Lung microvascular endothelial cell (primary cell): ENCODE data around the gene PCDHGA10. TPM values are rescaled to one million over a fixed set of nuclear protein-coding genes. Genes with fewer than 3 reads are reported as not detected.
A peak's percentile ranks its signal among the peaks of the same experiment; 100 is the strongest.
"Not testable (repeated sequence)": the region's sequence is repeated elsewhere in the genome, so short reads cannot be mapped to it uniquely, and the experiment has no call there.

Source experiments
- DNase-seq, 2 donors: peaks; one replicate each; pipeline versions ENCODE4 v3.0.0 to v3.0.0-alpha.2; 2010; ENCODE audit warnings: low read depth in 2 of 2
- total RNA-seq: library from RNA; depleted of rRNA; stranded (reverse); fragments of >200 nt; gene quantifications from 2 replicates; pipeline ENCODE4 v1.2.1, GENCODE V29; 2014

The PCDHGA10 gene
- total RNA-seq, 1 donor from 2014 or later: 5.0 TPM

GRCh38 chr5:141420855-141421488, 8.2 kb downstream of the PCDHGA10 start, which contains the start of gene PCDHGA11:
PCDHGA11 (plus strand) TSS chr5:141421051; CDS start chr5:141421228, 177 bp downstream.
- DNase-seq: peak; percentile 54 to 72

- no peak for DNase-seq
These were observed 8.7 kb downstream of the PCDHGA10 start for GRCh38 chr5:141421489-141421855.

GRCh38 chr5:141422742-141423291, 10.0 kb downstream of the PCDHGA10 start:
- DNase-seq: no peak

GRCh38 chr5:141427783-141428426, 15.1 kb downstream of the PCDHGA10 start:
- no peak for DNase-seq

GRCh38 chr5:141430332-141431113, 17.7 kb downstream of the PCDHGA10 start, which contains the start of gene PCDHGA12:
PCDHGA12 (plus strand) TSS chr5:141430507; CDS start chr5:141430760, 253 bp downstream.
- peak; percentile 77 to 87 for DNase-seq

GRCh38 chr5:141431286-141431685, 18.5 kb downstream of the PCDHGA10 start:
- peak in 1 of 2 donors; percentile 20 for DNase-seq

- DNase-seq: not testable (repeated sequence)
These were observed 19.5 kb downstream of the PCDHGA10 start for GRCh38 chr5:141432308-141432707.

GRCh38 chr5:141432726-141433125, 19.9 kb downstream of the PCDHGA10 start:
- DNase-seq: not testable (repeated sequence)

- DNase-seq: no peak
These were observed 21.2 kb downstream of the PCDHGA10 start for GRCh38 chr5:141434006-141434405.

GRCh38 chr5:141437221-141437620, 24.4 kb downstream of the PCDHGA10 start:
- no peak for DNase-seq

GRCh38 chr5:141439411-141440141, 26.8 kb downstream of the PCDHGA10 start:
- DNase-seq: no peak

GRCh38 chr5:141440341-141440740, 27.6 kb downstream of the PCDHGA10 start:
- DNase-seq: no peak

GRCh38 chr5:141441571-141442170, 28.9 kb downstream of the PCDHGA10 start:
- DNase-seq: no peak

- DNase-seq: no peak
These were observed 52.6 kb downstream of the PCDHGA10 start for GRCh38 chr5:141465351-141465750.

Other genes with a start within 250 kb of the PCDHGA10 start
- gene PCDHB7, start 240.3 kb upstream of the PCDHGA10 start, total RNA-seq: 0.44 and 2.4 TPM in 2 replicates
- gene PCDHB8, start 235.2 kb upstream of the PCDHGA10 start, total RNA-seq: 0.40 and 0.44 TPM in 2 replicates
- gene PCDHB16, start 230.6 kb upstream of the PCDHGA10 start, total RNA-seq: 0.22 and 0.99 TPM in 2 replicates
- gene PCDHB9, start 225.8 kb upstream of the PCDHGA10 start, total RNA-seq: 0.22 and 0.40 TPM in 2 replicates
- 0.44 and 1.8 TPM in 2 replicates for gene PCDHB10, start 220.6 kb upstream of the PCDHGA10 start, total RNA-seq
- gene PCDHB11, start 213.4 kb upstream of the PCDHGA10 start, total RNA-seq: 0.44 and 1.8 TPM in 2 replicates
- 0.44 and 1.4 TPM in 2 replicates for gene PCDHB12, start 204.3 kb upstream of the PCDHGA10 start, total RNA-seq
- 0.87 and 2.6 TPM in 2 replicates for gene PCDHB13, start 199.1 kb upstream of the PCDHGA10 start, total RNA-seq
- gene PCDHB14, start 189.6 kb upstream of the PCDHGA10 start, total RNA-seq: 1.1 and 1.4 TPM in 2 replicates
- gene PCDHB15, start 167.6 kb upstream of the PCDHGA10 start, total RNA-seq: 0.44 and 1.4 TPM in 2 replicates
- gene SLC25A2, start 108.9 kb upstream of the PCDHGA10 start, total RNA-seq: under 0.01 and 0.20 TPM in 2 replicates
- gene TAF7, start 92.2 kb upstream of the PCDHGA10 start, total RNA-seq: 56.7 and 63.5 TPM in 2 replicates
- gene PCDHGA1, start 82.5 kb upstream of the PCDHGA10 start, total RNA-seq: 0.40 and 0.44 TPM in 2 replicates
- 0.65 and 0.79 TPM in 2 replicates for gene PCDHGA2, start 74.2 kb upstream of the PCDHGA10 start, total RNA-seq
- 0.40 and 0.44 TPM in 2 replicates for gene PCDHGA3, start 69.2 kb upstream of the PCDHGA10 start, total RNA-seq
- gene PCDHGB1, start 62.9 kb upstream of the PCDHGA10 start, total RNA-seq: 0.87 and 1.6 TPM in 2 replicates
- 2.0 TPM in 2 replicates for gene PCDHGA4, start 58.0 kb upstream of the PCDHGA10 start, total RNA-seq
- 1.3 and 1.4 TPM in 2 replicates for gene PCDHGB2, start 53.0 kb upstream of the PCDHGA10 start, total RNA-seq
- 0.44 and 0.60 TPM in 2 replicates for gene PCDHGA5, start 48.8 kb upstream of the PCDHGA10 start, total RNA-seq
- 2.0 and 3.8 TPM in 2 replicates for gene PCDHGB3, start 42.7 kb upstream of the PCDHGA10 start, total RNA-seq
- 1.7 and 2.4 TPM in 2 replicates for gene PCDHGA6, start 39.1 kb upstream of the PCDHGA10 start, total RNA-seq
- gene PCDHGA7, start 30.2 kb upstream of the PCDHGA10 start, total RNA-seq: 0.65 and 0.99 TPM in 2 replicates
- gene PCDHGB4, start 25.3 kb upstream of the PCDHGA10 start, total RNA-seq: 8.3 and 10.1 TPM in 2 replicates
- gene PCDHGA8, start 20.4 kb upstream of the PCDHGA10 start, total RNA-seq: 1.1 and 1.2 TPM in 2 replicates
- gene PCDHGB5, start 15.0 kb upstream of the PCDHGA10 start, total RNA-seq: 7.4 and 9.5 TPM in 2 replicates
- gene PCDHGA9, start 10.2 kb upstream of the PCDHGA10 start, total RNA-seq: 0.87 and 2.2 TPM in 2 replicates
- gene PCDHGB6, start 5.0 kb upstream of the PCDHGA10 start, total RNA-seq: 1.3 and 2.4 TPM in 2 replicates
- gene PCDHGB7, start 4.7 kb downstream of the PCDHGA10 start, total RNA-seq: 4.1 and 6.2 TPM in 2 replicates
- 4.1 and 4.4 TPM in 2 replicates for gene PCDHGA11, start 8.1 kb downstream of the PCDHGA10 start, total RNA-seq
- gene PCDHGA12, start 17.5 kb downstream of the PCDHGA10 start, total RNA-seq: 1.8 and 2.8 TPM in 2 replicates
- gene PCDHGC3, start 63.0 kb downstream of the PCDHGA10 start, total RNA-seq: 10.2 and 10.9 TPM in 2 replicates
- gene PCDHGC4, start 72.0 kb downstream of the PCDHGA10 start, total RNA-seq: 0.65 and 0.79 TPM in 2 replicates
- gene PCDHGC5, start 76.1 kb downstream of the PCDHGA10 start, total RNA-seq: under 0.01 and 0.40 TPM in 2 replicates
- 28.8 and 29.6 TPM in 2 replicates for gene DIAPH1, start 206.0 kb downstream of the PCDHGA10 start, total RNA-seq
- 45.0 and 48.2 TPM in 2 replicates for gene HDAC3, start 223.9 kb downstream of the PCDHGA10 start, total RNA-seq
- 5.6 and 6.1 TPM in 2 replicates for gene RELL2, start 224.0 kb downstream of the PCDHGA10 start, total RNA-seq
- gene FCHSD1, start 238.4 kb downstream of the PCDHGA10 start, total RNA-seq: 9.3 and 10.5 TPM in 2 replicates